ENCODE data around the gene MED26.
"Not testable (repeated sequence)": the region's sequence is repeated elsewhere in the genome, so short reads cannot be mapped to it uniquely, and the experiment has no call there.

MED26 gene

GRCh38 chr19:16657384-16657783 is 29.4 kb upstream of the MED26 start:
- no peak overlapping the region for H3K4me3 Mint-ChIP-seq

GRCh38 chr19:16655727-16656126 is 27.7 kb upstream of the MED26 start:
- Mint-ChIP-seq H3K27me3 (no peaks in the 10 kb centered on the region), H3K27ac (peak overlapping the region; percentile 37), H3K4me1 (ENCODE audit: low read depth) (peaks cover 35% of the 10 kb centered on the region), H3K36me3 (ENCODE audit: low read depth) (peaks cover 88% of the 10 kb centered on the region), H3K4me3 (no peak overlapping the region), H3K9me3 (no peaks in the 10 kb centered on the region)
- no peak for DNase-seq

More at GRCh38 chr19:16657384-16657783, 29.4 kb upstream of the MED26 start:
- H3K36me3 Mint-ChIP-seq (ENCODE audit: low read depth) = peaks cover 73% of the 10 kb centered on the region
- no peak for DNase-seq
- no peaks in the 10 kb centered on the region for H3K9me3 Mint-ChIP-seq
- H3K27me3 Mint-ChIP-seq = peaks cover 7% of the 10 kb centered on the region
- H3K4me1 Mint-ChIP-seq (ENCODE audit: low read depth) = peaks cover 41% of the 10 kb centered on the region
- H3K27ac Mint-ChIP-seq = peak overlapping the region; percentile 35

- Mint-ChIP-seq H3K4me1 (ENCODE audit: low read depth) (peaks cover 40% of the 10 kb centered on the region), H3K27me3 (no peaks in the 10 kb centered on the region), H3K9me3 (no peaks in the 10 kb centered on the region), H3K36me3 (ENCODE audit: low read depth) (peaks cover 95% of the 10 kb centered on the region), H3K27ac (peak overlapping the region; percentile 47), H3K4me3 (no peak overlapping the region)
- DNase-seq = no peak
Observed at GRCh38 chr19:16654627-16655026, 26.6 kb upstream of the MED26 start.

GRCh38 chr19:16654140-16654539 is 26.1 kb upstream of the MED26 start:
- peaks cover 97% of the 10 kb centered on the region for H3K36me3 Mint-ChIP-seq (ENCODE audit: low read depth)
- no peak overlapping the region for H3K4me3 Mint-ChIP-seq
- DNase-seq = no peak
- no peaks in the 10 kb centered on the region for H3K27me3 Mint-ChIP-seq
- peaks cover 40% of the 10 kb centered on the region for H3K4me1 Mint-ChIP-seq (ENCODE audit: low read depth)
- no peaks in the 10 kb centered on the region for H3K9me3 Mint-ChIP-seq
- H3K27ac Mint-ChIP-seq = peak overlapping the region; percentile 83

GRCh38 chr19:16652854-16653253 is 24.9 kb upstream of the MED26 start:
- Mint-ChIP-seq H3K9me3 (no peaks in the 10 kb centered on the region), H3K4me3 (no peak overlapping the region), H3K36me3 (ENCODE audit: low read depth) (peaks cover 97% of the 10 kb centered on the region), H3K27me3 (no peaks in the 10 kb centered on the region), H3K27ac (no peak overlapping the region), H3K4me1 (ENCODE audit: low read depth) (peaks cover 33% of the 10 kb centered on the region)
- no peak for DNase-seq

- Mint-ChIP-seq H3K36me3 (ENCODE audit: low read depth) (peaks cover 99% of the 10 kb centered on the region), H3K4me1 (ENCODE audit: low read depth) (peaks cover 26% of the 10 kb centered on the region), H3K27ac (peak overlapping the region; percentile 52)
- DNase-seq, H3K27me3 Mint-ChIP-seq, H3K9me3 Mint-ChIP-seq, H3K4me3 Mint-ChIP-seq: not testable (repeated sequence)
Observed at GRCh38 chr19:16651421-16652188, 23.6 kb upstream of the MED26 start.

GRCh38 chr19:16650821-16651220 is 22.8 kb upstream of the MED26 start:
- H3K27me3 Mint-ChIP-seq = no peaks in the 10 kb centered on the region
- H3K27ac Mint-ChIP-seq = peak overlapping the region; percentile 52
- H3K9me3 Mint-ChIP-seq = no peaks in the 10 kb centered on the region
- DNase-seq = no peak
- H3K36me3 Mint-ChIP-seq (ENCODE audit: low read depth) = peaks cover 99% of the 10 kb centered on the region
- peaks cover 24% of the 10 kb centered on the region for H3K4me1 Mint-ChIP-seq (ENCODE audit: low read depth)
- H3K4me3 Mint-ChIP-seq = no peak overlapping the region

- Mint-ChIP-seq H3K36me3 (ENCODE audit: low read depth) (peaks cover 99% of the 10 kb centered on the region), H3K27me3 (no peaks in the 10 kb centered on the region), H3K27ac (peak overlapping the region; percentile 26), H3K4me3 (no peak overlapping the region), H3K9me3 (no peaks in the 10 kb centered on the region), H3K4me1 (ENCODE audit: low read depth) (peaks cover 25% of the 10 kb centered on the region)
- DNase-seq = no peak
Observed at GRCh38 chr19:16649734-16650133, 21.7 kb upstream of the MED26 start.

- no peak for DNase-seq
- H3K4me1 Mint-ChIP-seq (ENCODE audit: low read depth) = peaks cover 24% of the 10 kb centered on the region
- H3K9me3 Mint-ChIP-seq = no peaks in the 10 kb centered on the region
- H3K36me3 Mint-ChIP-seq (ENCODE audit: low read depth) = peaks cover 100% of the 10 kb centered on the region
- H3K4me3 Mint-ChIP-seq = no peak overlapping the region
- no peaks in the 10 kb centered on the region for H3K27me3 Mint-ChIP-seq
- H3K27ac Mint-ChIP-seq = no peak overlapping the region
Observed at GRCh38 chr19:16645140-16645539, 17.1 kb upstream of the MED26 start.

GRCh38 chr19:16641695-16642094 is 13.7 kb upstream of the MED26 start:
- DNase-seq = no peak
- peaks cover 28% of the 10 kb centered on the region for H3K4me1 Mint-ChIP-seq (ENCODE audit: low read depth)
- no peak overlapping the region for H3K4me3 Mint-ChIP-seq
- H3K36me3 Mint-ChIP-seq (ENCODE audit: low read depth) = peaks cover 92% of the 10 kb centered on the region
- no peak overlapping the region for H3K27ac Mint-ChIP-seq
- no peaks in the 10 kb centered on the region for H3K27me3 Mint-ChIP-seq
- no peaks in the 10 kb centered on the region for H3K9me3 Mint-ChIP-seq

GRCh38 chr19:16640951-16641350 is 12.9 kb upstream of the MED26 start:
- no peak overlapping the region for H3K27ac Mint-ChIP-seq
- H3K9me3 Mint-ChIP-seq = no peaks in the 10 kb centered on the region
- peaks cover 88% of the 10 kb centered on the region for H3K36me3 Mint-ChIP-seq (ENCODE audit: low read depth)
- DNase-seq = no peak
- H3K27me3 Mint-ChIP-seq = no peaks in the 10 kb centered on the region
- no peak overlapping the region for H3K4me3 Mint-ChIP-seq
- H3K4me1 Mint-ChIP-seq (ENCODE audit: low read depth) = peaks cover 28% of the 10 kb centered on the region

GRCh38 chr19:16638666-16639065 is 10.7 kb upstream of the MED26 start:
- H3K4me3 Mint-ChIP-seq = no peak overlapping the region
- peaks cover 21% of the 10 kb centered on the region for H3K4me1 Mint-ChIP-seq (ENCODE audit: low read depth)
- H3K27me3 Mint-ChIP-seq = no peaks in the 10 kb centered on the region
- H3K27ac Mint-ChIP-seq = peak overlapping the region; percentile 74
- peaks cover 83% of the 10 kb centered on the region for H3K36me3 Mint-ChIP-seq (ENCODE audit: low read depth)
- DNase-seq = no peak
- no peaks in the 10 kb centered on the region for H3K9me3 Mint-ChIP-seq

GRCh38 chr19:16637535-16637934 is 9.5 kb upstream of the MED26 start:
- Mint-ChIP-seq H3K9me3 (no peaks in the 10 kb centered on the region), H3K27ac (peak overlapping the region; percentile 58), H3K27me3 (no peaks in the 10 kb centered on the region), H3K4me3 (no peak overlapping the region), H3K4me1 (ENCODE audit: low read depth) (peaks cover 21% of the 10 kb centered on the region), H3K36me3 (ENCODE audit: low read depth) (peaks cover 81% of the 10 kb centered on the region)
- DNase-seq = no peak

GRCh38 chr19:16631465-16631864 is 3.5 kb upstream of the MED26 start:
- H3K9me3 Mint-ChIP-seq = no peaks in the 10 kb centered on the region
- no peaks in the 10 kb centered on the region for H3K27me3 Mint-ChIP-seq
- peak overlapping the region; percentile 67 for H3K27ac Mint-ChIP-seq
- DNase-seq = no peak
- H3K4me3 Mint-ChIP-seq = no peak overlapping the region
- peaks cover 24% of the 10 kb centered on the region for H3K4me1 Mint-ChIP-seq (ENCODE audit: low read depth)
- peaks cover 74% of the 10 kb centered on the region for H3K36me3 Mint-ChIP-seq (ENCODE audit: low read depth)

GRCh38 chr19:16628984-16629691 is 1.1 kb upstream of the MED26 start:
- peaks cover 44% of the 10 kb centered on the region for H3K4me1 Mint-ChIP-seq (ENCODE audit: low read depth)
- peak overlapping the region; percentile 99 for H3K4me3 Mint-ChIP-seq
- no peaks in the 10 kb centered on the region for H3K27me3 Mint-ChIP-seq
- H3K27ac Mint-ChIP-seq = peak overlapping the region; percentile 100
- DNase-seq = no peak
- no peaks in the 10 kb centered on the region for H3K9me3 Mint-ChIP-seq
- H3K36me3 Mint-ChIP-seq (ENCODE audit: low read depth) = peaks cover 80% of the 10 kb centered on the region

Data from activated T-cell treated with anti-CD3 and anti-CD28 coated beads, Interleukin-2, amount 50 U/mL, for 24 hours (primary cell).